Body of pancreas (tissue), 4 donors: ENCODE results near the gene GSC2. TPM values are rescaled to one million over a fixed set of nuclear protein-coding genes. Genes with fewer than 3 reads are reported as not detected.

ENCODE experiments used
- ATAC-seq: fragments of 150-250 bp; one replicate; pipeline ENCODE4 v1.9.1; 2016
- DNase-seq, 4 donors: peaks; one replicate each; pipeline ENCODE4 v3.0.0-alpha.2; 2019
- H3K27ac ChIP-seq, 4 donors: fragments of 200-600 bp; sonication (generic); 1 replicate in 3 of 4; 2 replicates in 1 of 4; pipeline versions ENCODE4 v1.5.1 to v1.6.1; 2016 to 2019; ENCODE audit warnings: mild to moderate bottlenecking in 1 of 4, mixed read lengths in 1 of 4, moderate library complexity in 1 of 4
- H3K27me3 ChIP-seq, 2 donors: fragments of 200-600 bp; sonication (generic); one replicate each; pipeline ENCODE4 v1.6.0; 2016; ENCODE audit warnings: mild to moderate bottlenecking in 1 of 2
- H3K36me3 ChIP-seq, 2 donors: fragments of 200-600 bp; sonication (generic); replicated peaks in 1 of 2; 2 replicates each; pipeline ENCODE4 v1.5.1; 2016; ENCODE audit warnings: low read depth in 2 of 2; ENCODE audit not compliant: insufficient read depth in 1 of 2
- H3K4me1 ChIP-seq: fragments of 200-600 bp; sonication (generic); one replicate; pipeline ENCODE4 v1.6.0; 2016
- H3K4me3 ChIP-seq, 2 donors: fragments of 200-600 bp; sonication (generic); 1 replicate in 1 of 2; 2 replicates in 1 of 2; pipeline ENCODE4 v1.5.1; 2016 to 2019
- H3K9me3 ChIP-seq, 3 donors: fragments of 200-600 bp; sonication (generic); 1 replicate in 2 of 3; 2 replicates in 1 of 3; pipeline ENCODE4 v1.5.1; 2016
- POLR2A ChIP-seq, 3 donors: fragments of 450-650 bp; IDR thresholded peaks; one replicate each; pipeline ENCODE4 v1.6.1; 2016; ENCODE audit warnings: antibody characterized with exemption in 3 of 3, mild to moderate bottlenecking in 2 of 3
- WGBS, 2 donors: methylation state at CpG; one replicate each; pipeline ENCODE4 v1.1.5; 2017; 5-methylcytosine and 5-hydroxymethylcytosine counted together
- intact Hi-C: fragments of 100-400 bp; cut with DNase I; formaldehyde crosslinking; loops from one replicate; pipeline ENCODE4 v1.15.1; 2023
- total RNA-seq, 2 donors: library from RNA; depleted of rRNA; stranded (reverse); fragments of >200 nt; gene quantifications; one replicate each; pipeline ENCODE4 v1.1.0, GENCODE V29; 2016
- TF ChIP-seq, protein P1 (sequence below), 7 experiments: fragments of 450-650 bp in 4 of 7; fragments of 200-600 bp in 3 of 7; sonication (generic) in 3 of 7; IDR thresholded peaks; one replicate each; pipeline ENCODE4 v1.5.1; 2016 to 2019; ENCODE audit warnings: antibody characterized with exemption in 7 of 7

Gene GSC2, protein sequence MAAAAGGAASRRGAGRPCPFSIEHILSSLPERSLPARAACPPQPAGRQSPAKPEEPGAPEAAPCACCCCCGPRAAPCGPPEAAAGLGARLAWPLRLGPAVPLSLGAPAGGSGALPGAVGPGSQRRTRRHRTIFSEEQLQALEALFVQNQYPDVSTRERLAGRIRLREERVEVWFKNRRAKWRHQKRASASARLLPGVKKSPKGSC
- not detected for total RNA-seq

DNA sequence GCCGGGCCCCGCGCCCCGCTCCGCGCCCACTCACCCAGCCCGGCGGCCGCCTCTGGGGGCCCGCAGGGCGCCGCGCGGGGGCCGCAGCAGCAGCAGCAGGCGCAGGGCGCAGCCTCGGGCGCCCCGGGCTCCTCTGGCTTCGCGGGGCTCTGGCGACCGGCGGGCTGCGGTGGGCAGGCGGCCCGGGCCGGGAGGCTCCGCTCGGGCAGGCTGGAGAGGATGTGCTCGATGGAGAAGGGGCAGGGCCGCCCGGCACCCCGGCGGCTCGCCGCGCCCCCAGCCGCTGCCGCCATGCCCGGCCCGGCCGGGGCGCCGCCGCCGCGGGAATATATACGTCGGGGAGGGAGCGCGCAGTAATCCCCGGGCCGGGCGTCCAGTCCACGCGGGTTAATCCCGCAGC is at the start of gene GSC2:
TSS of gene GSC2 (minus strand) at position 302 of the 400 bp plus-strand sequence. CDS start at position 293, 9 bp downstream.
- intact Hi-C loops: loop anchor here (5.0 kb wide), 1 partner anchor 482 kb away; no protein-coding TSS in a partner anchor
- H3K4me1 ChIP-seq: peaks cover 9% of the 10 kb centered on the region
- 4% methylated on average over 57 of the region's 59 CpGs; no CpG with 5 or more reads in 1 of the 2 donors for WGBS, 2 donors
- peaks cover 0 to 21% of the 10 kb centered on the region in 2 donors for H3K27me3 ChIP-seq
- TF ChIP-seq POLR2A (IDR thresholded peaks at IDR 0.05): no peak
- TF ChIP-seq, protein P1, sequence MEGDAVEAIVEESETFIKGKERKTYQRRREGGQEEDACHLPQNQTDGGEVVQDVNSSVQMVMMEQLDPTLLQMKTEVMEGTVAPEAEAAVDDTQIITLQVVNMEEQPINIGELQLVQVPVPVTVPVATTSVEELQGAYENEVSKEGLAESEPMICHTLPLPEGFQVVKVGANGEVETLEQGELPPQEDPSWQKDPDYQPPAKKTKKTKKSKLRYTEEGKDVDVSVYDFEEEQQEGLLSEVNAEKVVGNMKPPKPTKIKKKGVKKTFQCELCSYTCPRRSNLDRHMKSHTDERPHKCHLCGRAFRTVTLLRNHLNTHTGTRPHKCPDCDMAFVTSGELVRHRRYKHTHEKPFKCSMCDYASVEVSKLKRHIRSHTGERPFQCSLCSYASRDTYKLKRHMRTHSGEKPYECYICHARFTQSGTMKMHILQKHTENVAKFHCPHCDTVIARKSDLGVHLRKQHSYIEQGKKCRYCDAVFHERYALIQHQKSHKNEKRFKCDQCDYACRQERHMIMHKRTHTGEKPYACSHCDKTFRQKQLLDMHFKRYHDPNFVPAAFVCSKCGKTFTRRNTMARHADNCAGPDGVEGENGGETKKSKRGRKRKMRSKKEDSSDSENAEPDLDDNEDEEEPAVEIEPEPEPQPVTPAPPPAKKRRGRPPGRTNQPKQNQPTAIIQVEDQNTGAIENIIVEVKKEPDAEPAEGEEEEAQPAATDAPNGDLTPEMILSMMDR (IDR thresholded peaks at IDR 0.05): no peak
- H3K4me3 ChIP-seq: no peak within 1 kb of the TSS
- ATAC-seq (no peak), DNase-seq (no peak)
- H3K27ac ChIP-seq: no peak within 1 kb of the TSS
- H3K9me3 ChIP-seq: no peaks in the 10 kb centered on the region
- H3K36me3 ChIP-seq: no peaks in the 10 kb centered on the region

DNA sequence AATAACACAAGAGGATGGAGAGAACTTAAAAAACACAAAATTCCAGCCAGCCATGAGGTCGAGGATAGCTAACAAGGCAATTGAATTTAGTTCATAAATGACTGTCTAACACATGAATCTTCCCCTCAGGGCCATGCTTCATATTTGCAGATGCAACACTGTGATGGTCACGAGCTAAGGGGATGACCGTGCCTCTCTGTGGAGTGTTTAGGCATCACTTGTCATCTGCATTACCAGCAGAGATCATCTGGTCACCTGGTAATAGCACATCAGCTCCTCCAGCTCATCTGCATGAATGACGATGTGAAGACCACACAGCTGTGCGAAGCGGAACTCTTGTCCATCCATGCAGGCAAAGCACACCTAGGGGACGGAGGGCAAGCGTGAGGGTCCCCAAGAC is 49.4 kb upstream of the GSC2 start:
- 85% methylated on average over 8 of the region's 8 CpGs for WGBS, 2 donors
- Histone ChIP-seq H3K27ac (no peak overlapping the region), H3K4me3 (no peak overlapping the region), H3K27me3 (no peaks in the 10 kb centered on the region), H3K4me1 (no peaks in the 10 kb centered on the region), H3K36me3 (no peaks in the 10 kb centered on the region), H3K9me3 (no peaks in the 10 kb centered on the region)
- DNase-seq (no peak), ATAC-seq (no peak)
- TF ChIP-seq, protein P1 (IDR thresholded peaks at IDR 0.05): no peak
- TF ChIP-seq POLR2A (IDR thresholded peaks at IDR 0.05): no peak
- intact Hi-C loops: no loop called here

DNA sequence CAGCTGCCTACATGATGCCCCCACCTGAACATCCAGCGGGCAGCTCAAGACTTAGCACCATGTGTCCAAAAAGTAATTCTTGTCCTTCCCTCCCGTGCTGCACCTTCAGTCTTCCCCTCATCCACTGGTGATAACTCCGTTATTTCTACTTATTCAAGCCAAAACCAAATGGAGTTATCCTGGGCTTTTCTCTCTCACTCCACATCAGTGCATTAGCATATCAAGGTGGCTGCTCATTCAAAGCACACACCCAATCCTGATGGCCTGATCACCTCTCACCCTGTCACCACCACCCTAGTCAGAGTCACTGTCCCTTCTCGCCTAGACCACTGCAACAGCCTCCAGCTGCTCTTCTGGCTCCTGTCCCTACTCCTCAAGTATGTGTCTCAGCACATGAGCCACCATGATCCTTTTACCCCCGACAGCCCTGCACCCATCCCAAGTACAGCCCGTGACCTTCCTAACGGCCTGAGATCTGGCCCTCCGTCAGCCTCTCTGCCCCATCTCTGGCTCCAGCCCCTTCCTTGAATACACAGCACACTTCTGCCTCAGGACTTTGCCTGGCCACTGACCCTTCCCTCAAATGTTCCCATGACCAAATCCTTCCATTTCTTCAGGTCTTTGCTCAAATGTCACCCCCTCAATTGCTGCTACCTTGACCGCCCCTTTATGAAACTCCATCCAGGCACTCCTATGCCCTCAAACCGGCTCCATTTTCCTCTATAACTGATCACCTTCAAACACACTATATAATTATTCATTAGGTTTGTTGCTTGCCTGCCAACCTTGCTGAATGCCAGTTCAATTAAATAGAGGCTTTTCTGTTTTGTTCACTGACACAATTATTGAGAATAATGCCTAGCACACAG is 48.1 kb upstream of the GSC2 start:
- Histone ChIP-seq H3K27me3 (no peaks in the 10 kb centered on the region), H3K27ac (no peak overlapping the region), H3K36me3 (no peaks in the 10 kb centered on the region), H3K9me3 (no peaks in the 10 kb centered on the region), H3K4me1 (no peaks in the 10 kb centered on the region), H3K4me3 (no peak overlapping the region)
- TF ChIP-seq, protein P1 (IDR thresholded peaks at IDR 0.05): no peak
- DNase-seq: no peak
- ATAC-seq: no peak
- 78 to 90% methylated on average over 10 of the region's 10 CpGs for WGBS, 2 donors
- intact Hi-C loops: no loop called here

DNA sequence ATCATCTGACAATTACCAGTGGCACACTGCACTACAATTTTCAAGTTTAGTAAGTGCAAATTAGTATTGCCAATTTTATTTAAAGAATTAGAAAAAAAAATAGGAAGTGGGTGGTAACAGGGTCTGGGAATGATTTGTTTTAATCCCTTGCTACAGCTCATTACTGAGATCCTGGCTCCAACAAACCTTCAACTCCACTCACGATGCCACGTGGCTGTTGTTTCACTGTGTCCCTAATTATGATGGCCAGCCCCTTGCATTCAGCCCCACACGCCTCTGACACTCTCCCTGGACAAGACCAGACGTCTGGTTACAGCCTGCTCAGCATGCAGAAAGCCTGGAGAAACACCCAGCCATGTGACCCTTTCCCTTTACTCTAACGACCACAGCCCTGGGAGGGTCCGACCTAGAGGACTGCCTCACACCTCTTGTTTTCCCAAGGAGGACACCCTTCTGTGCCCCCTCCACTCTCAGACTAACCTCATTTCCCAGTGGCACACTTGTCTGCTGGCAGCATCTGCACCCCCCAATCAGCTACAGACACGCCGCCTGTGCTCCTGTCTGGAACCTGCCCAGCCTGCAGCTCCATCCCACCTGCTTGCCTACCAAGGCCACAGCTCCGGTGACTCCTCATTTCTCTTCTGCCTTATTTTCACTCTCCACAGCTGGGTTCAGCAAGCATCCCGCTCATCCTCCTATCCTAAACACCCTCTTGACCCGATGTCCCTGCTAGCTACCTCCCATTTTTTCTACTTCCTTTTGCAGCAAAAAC is 46.9 kb upstream of the GSC2 start:
- H3K9me3 ChIP-seq: no peaks in the 10 kb centered on the region
- H3K4me3 ChIP-seq: no peak overlapping the region
- no peaks in the 10 kb centered on the region for H3K27me3 ChIP-seq
- DNase-seq (no peak), ATAC-seq (no peak)
- TF ChIP-seq POLR2A (IDR thresholded peaks at IDR 0.05): no peak
- TF ChIP-seq, protein P1 (IDR thresholded peaks at IDR 0.05): no peak
- WGBS, 2 donors: 78 to 85% methylated on average over 11 of the region's 11 CpGs
- intact Hi-C loops: no loop called here
- H3K27ac ChIP-seq: no peak overlapping the region
- H3K36me3 ChIP-seq: no peaks in the 10 kb centered on the region
- no peaks in the 10 kb centered on the region for H3K4me1 ChIP-seq
